Activated CD4-positive, alpha-beta T cell treated with anti-CD3 and anti-CD28 coated beads for 48 hours (primary cell): Measurements from ENCODE around the gene WASHC2C.
"Not testable (repeated sequence)": the region's sequence is repeated elsewhere in the genome, so short reads cannot be mapped to it uniquely, and the experiment has no call there.

Experiments used
- DNase-seq: peaks from one replicate; pipeline ENCODE4 v3.0.0-alpha.2; 2020

The WASHC2C gene

DNA sequence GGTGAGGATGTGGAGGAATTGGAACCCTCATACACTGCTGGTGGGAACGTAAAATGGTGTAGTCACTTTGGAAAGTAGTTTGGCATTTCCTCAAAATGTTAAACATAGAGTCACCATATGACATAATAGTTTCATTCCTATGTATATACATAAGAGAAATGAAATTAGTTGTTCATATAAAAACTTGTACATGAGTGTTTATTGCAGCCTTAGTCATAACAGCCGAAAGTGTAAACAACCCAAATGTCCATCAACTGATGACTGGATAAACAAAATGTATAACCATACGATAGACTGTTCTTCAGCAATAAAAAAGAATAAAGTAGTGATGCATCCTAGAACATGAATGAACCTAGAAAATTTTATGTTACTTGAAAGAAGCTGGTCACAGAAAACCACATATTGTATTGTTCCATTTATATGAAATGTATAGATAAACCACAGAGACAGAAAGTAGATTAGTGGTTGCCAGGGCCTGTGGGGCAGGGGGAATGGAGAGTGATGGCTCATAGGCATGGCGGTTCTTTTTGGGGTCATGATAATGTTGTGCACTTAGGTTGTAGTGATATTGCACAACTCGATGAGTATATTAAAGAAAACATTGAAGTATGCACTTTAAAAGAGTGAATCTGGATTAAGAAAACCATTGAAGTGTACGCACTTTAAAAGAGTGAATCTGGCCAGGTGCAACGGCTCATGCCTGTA, 44.8 kb downstream of the WASHC2C start:
- not testable (repeated sequence) for DNase-seq

GRCh38 chr10:45786217-45786616, 59.2 kb downstream of the WASHC2C start:
- DNase-seq, result not testable (repeated sequence)

- not testable (repeated sequence) for DNase-seq
These were observed 60.2 kb downstream of the WASHC2C start for GRCh38 chr10:45787212-45787741.

- not testable (repeated sequence) for DNase-seq
These were observed 62.9 kb downstream of the WASHC2C start for GRCh38 chr10:45789991-45790390.

- DNase-seq, result not testable (repeated sequence)
These were observed 63.8 kb downstream of the WASHC2C start for GRCh38 chr10:45790694-45791426.

DNA sequence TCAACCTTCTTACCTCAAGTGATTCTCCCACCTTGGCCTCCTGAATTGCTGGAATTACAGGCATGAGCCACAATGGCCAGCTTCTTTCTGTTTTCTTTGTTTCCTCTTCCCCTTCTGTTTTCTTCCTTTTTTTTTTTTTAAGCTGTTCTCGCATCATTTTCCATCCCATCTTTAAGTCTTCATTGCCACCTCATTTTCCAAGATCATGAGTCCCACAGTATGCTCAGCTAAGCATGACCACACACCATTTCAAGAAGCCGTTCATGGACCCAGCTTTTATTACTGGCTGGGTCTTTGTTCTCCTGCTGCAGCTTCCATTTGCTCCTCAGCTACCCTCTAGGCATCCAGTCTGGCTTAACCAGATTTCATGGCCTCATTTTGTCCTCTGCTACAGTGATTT, 67.7 kb downstream of the WASHC2C start:
- DNase-seq, result not testable (repeated sequence)

DNA sequence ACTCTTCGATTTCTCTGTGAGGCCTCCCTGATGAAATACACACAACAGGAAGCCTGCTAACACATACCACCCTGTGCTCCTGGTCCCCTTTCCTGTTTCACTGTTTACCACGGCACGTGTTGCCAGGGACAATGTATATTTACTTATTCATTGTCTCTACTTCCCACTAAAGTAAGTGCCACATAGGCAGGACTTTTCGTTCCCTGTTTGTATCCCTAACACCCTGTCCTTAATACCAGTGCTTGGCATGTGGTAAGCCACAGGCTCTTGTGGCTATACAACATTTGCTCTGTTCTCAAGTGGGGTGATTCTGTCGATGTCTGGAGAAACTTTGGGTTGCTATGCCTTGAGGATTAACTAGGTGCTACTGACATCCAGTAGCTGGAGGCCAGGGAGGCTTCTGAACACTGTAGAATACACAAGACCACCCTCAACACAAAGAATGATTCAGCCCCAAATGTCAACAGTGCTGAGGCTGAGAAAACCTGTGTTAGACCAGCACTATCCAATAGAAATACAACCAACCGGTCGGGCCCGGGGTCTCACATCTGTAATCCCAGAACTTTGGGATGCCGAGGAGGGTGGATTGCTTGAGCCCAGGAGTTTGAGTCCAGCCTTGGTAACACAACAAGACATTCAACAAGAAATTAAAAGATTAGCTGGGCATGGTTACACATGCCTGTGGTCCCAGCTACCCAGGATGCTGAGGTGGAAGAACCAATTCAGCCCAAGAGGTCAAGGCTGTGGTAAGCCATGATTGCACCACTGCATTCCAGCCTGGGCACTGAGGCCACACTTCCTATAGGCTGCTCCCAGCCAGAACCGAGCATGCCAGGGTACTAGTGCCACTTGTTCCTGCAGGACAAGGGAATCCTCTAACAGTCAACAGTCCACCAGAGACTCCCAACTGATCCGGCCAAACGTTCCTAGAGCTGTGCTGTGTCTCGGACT, 76.3 kb downstream of the WASHC2C start:
- not testable (repeated sequence) for DNase-seq

- not testable (repeated sequence) for DNase-seq
These were observed 77.9 kb downstream of the WASHC2C start for GRCh38 chr10:45804996-45805395.

GRCh38 chr10:45809837-45810236, 82.8 kb downstream of the WASHC2C start:
- no peak for DNase-seq

DNA sequence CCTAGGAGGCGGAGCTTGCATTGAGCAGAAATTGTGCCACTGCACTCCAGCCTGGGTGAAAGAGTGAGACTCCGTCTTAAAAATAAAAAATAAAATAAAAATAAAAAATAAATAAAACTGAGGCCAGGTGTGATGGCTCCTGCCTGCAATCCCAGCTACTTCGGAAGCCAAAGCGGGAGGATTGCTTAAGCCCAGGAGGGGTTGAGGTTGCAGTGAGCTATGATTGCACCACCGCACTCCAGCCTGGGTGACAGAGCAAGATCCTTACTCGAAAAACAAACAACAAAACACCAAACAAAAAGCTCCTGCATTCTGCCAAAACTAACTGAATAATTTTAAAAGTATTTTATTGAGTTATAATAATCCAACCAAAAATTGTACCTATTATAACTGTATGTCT, 84.0 kb downstream of the WASHC2C start:
- no peak for DNase-seq

GRCh38 chr10:45812959-45813358, 85.9 kb downstream of the WASHC2C start:
- DNase-seq, result not testable (repeated sequence)

GRCh38 chr10:45814146-45814545, 87.1 kb downstream of the WASHC2C start:
- DNase-seq, result not testable (repeated sequence)

DNA sequence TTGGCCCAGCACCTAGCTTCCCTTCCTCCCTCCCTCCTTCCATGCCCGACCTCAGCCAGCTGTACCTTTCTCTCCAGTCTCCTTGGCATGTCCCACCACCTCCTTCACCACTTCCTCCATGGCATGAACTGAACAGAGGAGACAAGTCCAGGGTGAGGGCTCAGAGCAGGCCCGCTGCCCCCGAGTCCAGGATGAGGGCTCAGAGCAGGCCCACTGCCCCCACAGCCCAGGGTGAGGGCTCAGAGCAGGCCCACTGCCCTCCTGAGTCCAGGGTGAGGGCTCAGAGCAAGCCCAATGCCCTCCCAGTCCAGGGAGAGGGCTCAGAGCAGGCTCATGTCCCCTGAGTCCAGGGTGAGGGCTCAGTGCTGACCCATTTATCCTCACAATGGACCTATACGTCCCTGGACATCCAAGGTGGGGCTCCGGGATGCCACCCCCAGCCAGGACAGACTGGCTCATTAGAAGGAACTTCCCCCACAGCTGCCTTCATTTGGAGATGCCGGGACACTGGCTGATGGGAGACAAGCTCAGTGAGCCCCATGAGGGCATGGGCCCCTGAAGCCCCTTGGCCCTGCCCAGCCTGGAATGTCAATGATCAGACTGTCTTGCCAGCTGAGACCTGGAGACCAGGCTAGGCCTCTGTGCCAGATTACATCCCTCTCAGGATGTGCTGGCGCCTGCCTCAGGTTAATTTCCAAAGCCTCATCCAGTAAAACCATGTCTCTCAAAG, 90.2 kb downstream of the WASHC2C start:
- DNase-seq, result no peak

DNA sequence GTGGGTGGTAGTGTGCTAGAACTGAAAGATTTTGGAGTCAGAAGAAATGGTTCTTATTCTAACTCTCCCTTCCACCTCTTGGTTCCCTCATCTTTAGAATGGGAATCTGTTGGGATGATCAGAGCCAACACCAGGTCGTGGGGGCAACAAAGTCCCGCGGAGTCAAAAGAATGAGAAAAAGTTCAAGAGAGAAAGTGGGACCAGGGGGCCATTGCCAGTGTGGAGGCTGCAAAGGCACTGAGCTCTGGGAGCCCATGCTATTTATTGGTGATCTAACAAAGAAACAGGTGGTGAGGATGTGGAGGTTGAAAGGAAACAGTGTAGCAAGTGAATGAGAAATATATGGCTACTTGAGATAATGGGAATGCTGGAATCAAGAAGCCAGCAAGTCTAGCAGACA, 90.8 kb downstream of the WASHC2C start:
- no peak for DNase-seq

- no peak for DNase-seq
These were observed 92.5 kb downstream of the WASHC2C start for GRCh38 chr10:45819552-45819951.

DNA sequence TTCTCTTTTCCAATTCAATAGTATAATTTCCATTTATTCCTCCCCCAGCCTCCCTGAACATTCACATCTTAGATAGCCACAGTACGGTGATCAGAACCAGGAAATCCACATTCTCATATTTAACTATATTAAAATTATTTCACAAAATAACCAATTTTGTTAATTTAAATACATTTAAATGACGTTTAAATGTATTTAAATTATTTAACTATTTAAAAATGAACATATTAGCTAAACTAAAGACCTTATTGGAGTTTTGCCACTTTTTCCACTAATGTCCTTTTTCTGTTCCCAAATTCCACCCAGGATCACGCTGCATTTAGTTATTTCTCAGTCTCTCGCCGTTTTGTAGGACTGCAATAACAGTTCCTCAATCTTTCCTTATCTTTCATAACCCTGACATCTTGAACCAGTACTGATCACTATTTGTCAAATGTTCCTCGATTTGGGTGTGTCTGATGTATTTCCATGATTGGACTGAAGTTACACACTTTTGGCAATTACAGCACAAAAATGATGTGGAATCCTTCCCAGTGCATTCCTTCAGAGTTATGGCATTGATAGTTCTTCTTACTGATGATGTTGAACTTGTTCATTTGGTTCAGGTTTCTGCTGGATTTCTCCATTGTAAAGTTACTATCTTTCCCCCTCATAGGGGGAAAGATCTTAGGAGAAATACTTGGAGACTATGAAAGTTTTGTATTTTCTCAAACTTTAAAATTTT, 93.2 kb downstream of the WASHC2C start:
- not testable (repeated sequence) for DNase-seq

GRCh38 chr10:45822918-45823317, 95.9 kb downstream of the WASHC2C start:
- DNase-seq, result not testable (repeated sequence)
